ENCODE measurements around the gene VCL. TPM values are rescaled to one million over a fixed set of nuclear protein-coding genes. Genes with fewer than 3 reads are reported as not detected.

The VCL gene
- total RNA-seq, 2 donors from 2014 or later = 109 to 214 TPM

- Mint-ChIP-seq H3K27me3 (ENCODE audit: insufficient read depth) (no peaks in the 10 kb centered on the region), H3K4me1 (peaks cover 15% of the 10 kb centered on the region), H3K36me3 (ENCODE audit: low read depth) (no peaks in the 10 kb centered on the region), H3K4me3 (no peak overlapping the region), H3K27ac (no peak overlapping the region), H3K9me3 (no peaks in the 10 kb centered on the region)
- no peak overlapping the region for H3K9ac ChIP-seq (ENCODE audit: extremely low read depth, low read length, poor library complexity, severe bottlenecking)
- H3K36me3 ChIP-seq (ENCODE audit: control insufficient read depth, insufficient read depth, low read length) = no peaks in the 10 kb centered on the region
- H3K27ac ChIP-seq (ENCODE audit: low read depth, low read length) = no peak overlapping the region
- H3K4me3 ChIP-seq (ENCODE audit: low read length) = no peak overlapping the region
- DNase-seq = no peak
- 95 to 100% methylated on average over 3 of the region's 4 CpGs for WGBS, 2 experiments (ENCODE audit: insufficient coverage in 1 of 2, insufficient read length in 1 of 2)
- no peaks in the 10 kb centered on the region for H3K27me3 ChIP-seq (ENCODE audit: control insufficient read depth, insufficient read depth, low read length, poor library complexity, severe bottlenecking)
- TF ChIP-seq CTCF (conservative IDR thresholded peaks at IDR 0.05) = no peak
- no peaks in the 10 kb centered on the region for H3K4me1 ChIP-seq (ENCODE audit: control insufficient read depth, insufficient read depth, low read length)
- no peaks in the 10 kb centered on the region for H3K9me3 ChIP-seq (ENCODE audit: control insufficient read depth, low read length)
These were observed 155.8 kb downstream of the VCL start for GRCh38 chr10:74153676-74154075.

GRCh38 chr10:74156919-74157289, 159.0 kb downstream of the VCL start:
- H3K9me3 ChIP-seq (ENCODE audit: control insufficient read depth, low read length) = no peaks in the 10 kb centered on the region
- Mint-ChIP-seq H3K4me1 (peaks cover 15% of the 10 kb centered on the region), H3K36me3 (ENCODE audit: low read depth) (no peaks in the 10 kb centered on the region), H3K27ac (peak overlapping the region; percentile 40), H3K4me3 (no peak overlapping the region), H3K9me3 (no peaks in the 10 kb centered on the region), H3K27me3 (ENCODE audit: insufficient read depth) (no peaks in the 10 kb centered on the region)
- no peaks in the 10 kb centered on the region for H3K27me3 ChIP-seq (ENCODE audit: control insufficient read depth, insufficient read depth, low read length, poor library complexity, severe bottlenecking)
- H3K4me1 ChIP-seq (ENCODE audit: control insufficient read depth, insufficient read depth, low read length) = no peaks in the 10 kb centered on the region
- no peaks in the 10 kb centered on the region for H3K36me3 ChIP-seq (ENCODE audit: control insufficient read depth, insufficient read depth, low read length)
- no peak for DNase-seq
- no peak overlapping the region for H3K9ac ChIP-seq (ENCODE audit: extremely low read depth, low read length, poor library complexity, severe bottlenecking)
- H3K27ac ChIP-seq (ENCODE audit: low read depth, low read length) = no peak overlapping the region
- WGBS, 2 experiments (ENCODE audit: insufficient coverage in 1 of 2, insufficient read length in 1 of 2) = 92% methylated on average over 1 of the region's 2 CpGs; no CpG with 5 or more reads in 1 of the 2 experiments
- TF ChIP-seq CTCF (conservative IDR thresholded peaks at IDR 0.05) = no peak
- H3K4me3 ChIP-seq (ENCODE audit: low read length) = no peak overlapping the region

GRCh38 chr10:74160013-74160412, 162.1 kb downstream of the VCL start:
- Mint-ChIP-seq H3K36me3 (ENCODE audit: low read depth) (no peaks in the 10 kb centered on the region), H3K27me3 (ENCODE audit: insufficient read depth) (no peaks in the 10 kb centered on the region), H3K4me3 (no peak overlapping the region), H3K9me3 (no peaks in the 10 kb centered on the region), H3K27ac (no peak overlapping the region), H3K4me1 (peaks cover 6% of the 10 kb centered on the region)
- Histone ChIP-seq H3K27me3 (ENCODE audit: control insufficient read depth, insufficient read depth, low read length, poor library complexity, severe bottlenecking) (no peaks in the 10 kb centered on the region), H3K4me3 (ENCODE audit: low read length) (no peak overlapping the region), H3K4me1 (ENCODE audit: control insufficient read depth, insufficient read depth, low read length) (peaks cover 3% of the 10 kb centered on the region), H3K36me3 (ENCODE audit: control insufficient read depth, insufficient read depth, low read length) (no peaks in the 10 kb centered on the region), H3K9ac (ENCODE audit: extremely low read depth, low read length, poor library complexity, severe bottlenecking) (no peak overlapping the region), H3K27ac (ENCODE audit: low read depth, low read length) (no peak overlapping the region), H3K9me3 (ENCODE audit: control insufficient read depth, low read length) (no peaks in the 10 kb centered on the region)
- TF ChIP-seq CTCF (conservative IDR thresholded peaks at IDR 0.05) = no peak
- 98 to 100% methylated on average over 3 of the region's 3 CpGs for WGBS, 2 experiments (ENCODE audit: insufficient coverage in 1 of 2, insufficient read length in 1 of 2)
- no peak for DNase-seq
